IMR-90 (cell line): ENCODE data around the gene CDC5L. TPM values are rescaled to one million over a fixed set of nuclear protein-coding genes. Genes with fewer than 3 reads are reported as not detected.
A peak's percentile ranks its signal among the peaks of the same experiment; 100 is the strongest.

ENCODE experiments used
- ATAC-seq: fragments of 200-7000 bp; cut with Tn5 transposase; 2 replicates; pipeline ENCODE4 v1.9.1; 2020; ENCODE audit warnings: low read depth, mild to moderate bottlenecking, moderate library complexity
- BruUV-seq: library from RNA; stranded (reverse); fragments of 400-500 nt; replicated peaks from 2 replicates; lab custom pipeline; 2021; lab: Mats Ljungman, UMichigan
- CTCF ChIA-PET: fragments of 300-600 bp; formaldehyde crosslinking; extraction: SDS; loops from one replicate; lab custom pipeline; 2021; ENCODE audit warnings: antibody characterized with exemption; lab: Yijun Ruan, JAX
- POLR2A ChIA-PET: fragments of 300-600 bp; sonication (Branson Sonifier 250); formaldehyde crosslinking; loops from one replicate; lab custom pipeline; 2022; ENCODE audit warnings: antibody characterized with exemption; ENCODE audit not compliant: unreplicated experiment; lab: Charles Lee
- DNase-seq: peaks from one replicate; pipeline ENCODE4 v3.0.0; 2013
- H2AFZ ChIP-seq: replicated peaks from 2 replicates; pipeline ENCODE3; 2013; ENCODE audit warnings: low read length, mild to moderate bottlenecking; ENCODE audit not compliant: poor library complexity
- H2AK5ac ChIP-seq: 2 replicates; pipeline ENCODE4 v1.6.1; 2013; ENCODE audit warnings: low read depth, low read length, inconsistent platforms
- H2AK9ac ChIP-seq: replicated peaks from 2 replicates; pipeline ENCODE3; 2013; ENCODE audit warnings: mild to moderate bottlenecking, low read depth, low read length, moderate library complexity; ENCODE audit not compliant: poor library complexity
- H2BK120ac ChIP-seq: 2 replicates; pipeline ENCODE4 v1.6.1; 2013; ENCODE audit warnings: low read depth, low read length, inconsistent platforms
- H2BK15ac ChIP-seq: 3 replicates; pipeline ENCODE4 v1.6.1; 2013; ENCODE audit warnings: low read depth, low read length, inconsistent platforms
- H2BK20ac ChIP-seq: 2 replicates; pipeline ENCODE4 v1.6.1; 2013; ENCODE audit warnings: low read depth, mild to moderate bottlenecking, inconsistent platforms, low read length, moderate library complexity
- H2BK5ac ChIP-seq: 2 replicates; pipeline ENCODE4 v1.6.1; 2013; ENCODE audit warnings: mild to moderate bottlenecking, low read depth, low read length, inconsistent platforms; ENCODE audit not compliant: poor library complexity, severe bottlenecking
- H3K14ac ChIP-seq: replicated peaks from 2 replicates; pipeline ENCODE4 v1.6.1; 2013; ENCODE audit warnings: low read depth, low read length, inconsistent platforms
- H3K18ac ChIP-seq: 2 replicates; pipeline ENCODE4 v1.6.1; 2013; ENCODE audit warnings: low read depth, low read length, control low read depth
- H3K23ac ChIP-seq: 2 replicates; pipeline ENCODE4 v1.6.1; 2013; ENCODE audit warnings: low read depth, low read length, inconsistent platforms
- H3K27ac ChIP-seq: 2 replicates; pipeline ENCODE4 v1.5.1; 2013; ENCODE audit warnings: mild to moderate bottlenecking, control low read depth, low read length; ENCODE audit not compliant: insufficient read depth
- H3K27me3 ChIP-seq: 2 replicates; pipeline ENCODE4 v1.6.1; 2013; ENCODE audit warnings: low read length; ENCODE audit not compliant: control insufficient read depth, insufficient read depth
- H3K36me3 ChIP-seq: 2 replicates; pipeline ENCODE4 v1.6.1; 2013; ENCODE audit warnings: low read length, mixed read lengths; ENCODE audit not compliant: control insufficient read depth, insufficient read depth
- H3K4ac ChIP-seq: 2 replicates; pipeline ENCODE4 v1.6.1; 2013; ENCODE audit warnings: low read depth, low read length, inconsistent platforms
- H3K4me1 ChIP-seq: 2 replicates; pipeline ENCODE4 v1.6.1; 2013; ENCODE audit warnings: low read length, mixed read lengths; ENCODE audit not compliant: control insufficient read depth, insufficient read depth
- H3K4me2 ChIP-seq: 2 replicates; pipeline ENCODE4 v1.6.1; 2013; ENCODE audit warnings: low read depth, mild to moderate bottlenecking, control low read depth, low read length, moderate library complexity
- H3K4me3 ChIP-seq: 2 replicates; pipeline ENCODE4 v1.5.1; 2013; ENCODE audit warnings: low read depth, mild to moderate bottlenecking, control low read depth, low read length, moderate library complexity; ENCODE audit not compliant: insufficient read depth
- H3K56ac ChIP-seq: 2 replicates; pipeline ENCODE4 v1.6.1; 2013; ENCODE audit warnings: low read length, inconsistent platforms; ENCODE audit not compliant: insufficient read depth; ENCODE audit errors: extremely low read depth
- H3K79me1 ChIP-seq, 2 experiments: 2 replicates each; pipeline ENCODE4 v1.6.1; 2013; ENCODE audit warnings: low read length in 2 of 2, inconsistent platforms in 1 of 2, low read depth in 1 of 2
- H3K9ac ChIP-seq: 2 replicates; pipeline ENCODE4 v1.6.1; 2013; ENCODE audit warnings: low read depth, low read length, control low read depth
- H3K9me1 ChIP-seq: 2 replicates; pipeline ENCODE4 v1.6.1; 2013; ENCODE audit warnings: low read length, inconsistent platforms; ENCODE audit not compliant: insufficient read depth
- H3K9me3 ChIP-seq: 2 replicates; pipeline ENCODE4 v1.6.1; 2013; ENCODE audit warnings: low read length; ENCODE audit not compliant: control insufficient read depth, insufficient read depth
- H4K20me1 ChIP-seq: 2 replicates; pipeline ENCODE4 v1.6.1; 2013; ENCODE audit warnings: low read length, inconsistent platforms; ENCODE audit not compliant: insufficient read depth
- H4K5ac ChIP-seq: 2 replicates; pipeline ENCODE4 v1.6.1; 2013; ENCODE audit warnings: mild to moderate bottlenecking, low read depth, low read length, control low read depth
- H4K8ac ChIP-seq, 2 experiments: 2 replicates each; pipeline ENCODE4 v1.6.1; 2013; ENCODE audit warnings: low read depth in 2 of 2, low read length in 2 of 2, control low read depth in 1 of 2, inconsistent platforms in 1 of 2
- H4K91ac ChIP-seq: 2 replicates; pipeline ENCODE4 v1.6.1; 2013; ENCODE audit warnings: low read depth, low read length, inconsistent platforms; ENCODE audit not compliant: insufficient read depth
- BHLHE40 ChIP-seq: fragments of 150-350 bp; IDR thresholded peaks from 2 replicates; pipeline ENCODE4 v1.6.1; 2016; ENCODE audit warnings: mild to moderate bottlenecking, low read depth, low read length
- CEBPB ChIP-seq: IDR thresholded peaks from 2 replicates; pipeline ENCODE4 v1.6.1; 2012; ENCODE audit warnings: low read depth, low read length, improper control_type of control experiment
- CHD1 ChIP-seq: IDR thresholded peaks from 2 replicates; pipeline ENCODE4 v1.6.1; 2012; ENCODE audit warnings: low read depth, low read length, improper control_type of control experiment
- FOS ChIP-seq: fragments of 150-350 bp; IDR thresholded peaks from 2 replicates; pipeline ENCODE4 v1.6.1; 2016; ENCODE audit warnings: low read depth, low read length
- MAFK ChIP-seq: IDR thresholded peaks from 2 replicates; pipeline ENCODE4 v1.6.1; 2012; ENCODE audit warnings: low read depth, low read length, improper control_type of control experiment
- MAZ ChIP-seq: IDR thresholded peaks from 2 replicates; pipeline ENCODE4 v1.6.1; 2012; ENCODE audit warnings: low read depth, mild to moderate bottlenecking, low read length, improper control_type of control experiment, moderate library complexity, borderline replicate concordance
- MXI1 ChIP-seq: IDR thresholded peaks from 2 replicates; pipeline ENCODE4 v1.6.1; 2012; ENCODE audit warnings: low read depth, mild to moderate bottlenecking, low read length, moderate library complexity, borderline replicate concordance
- NFE2L2 ChIP-seq: fragments of 150-350 bp; IDR thresholded peaks from 2 replicates; pipeline ENCODE4 v1.6.1; 2016; ENCODE audit warnings: low read depth, mild to moderate bottlenecking, low read length
- POLR2A ChIP-seq: IDR thresholded peaks from 2 replicates; pipeline ENCODE4 v1.6.1; 2012; ENCODE audit warnings: mild to moderate bottlenecking, low read depth, low read length
- RAD21 ChIP-seq: IDR thresholded peaks from 2 replicates; pipeline ENCODE4 v1.6.1; 2012; ENCODE audit warnings: low read length, improper control_type of control experiment
- RCOR1 ChIP-seq: IDR thresholded peaks from 2 replicates; pipeline ENCODE4 v1.6.1; 2012; ENCODE audit warnings: mild to moderate bottlenecking, low read length, improper control_type of control experiment; ENCODE audit not compliant: insufficient replicate concordance
- RFX5 ChIP-seq: IDR thresholded peaks from 2 replicates; pipeline ENCODE4 v1.8.0; 2012; ENCODE audit warnings: low read depth, mild to moderate bottlenecking, low read length, moderate library complexity
- SMC3 ChIP-seq: fragments of 150-350 bp; IDR thresholded peaks from 2 replicates; pipeline ENCODE4 v1.6.1; 2016; ENCODE audit warnings: low read depth, mild to moderate bottlenecking, antibody characterized with exemption, low read length, moderate library complexity
- USF2 ChIP-seq: fragments of 150-350 bp; IDR thresholded peaks from 2 replicates; pipeline ENCODE4 v1.6.1; 2017; ENCODE audit warnings: mild to moderate bottlenecking, antibody characterized with exemption, low read length, low read depth
- WGBS, 2 experiments: methylation state at CpG; one replicate each; pipeline versions ENCODE4 v1.1.5 to v1.1.7; 2013; ENCODE audit warnings: missing lambda C conversion rate in 2 of 2; ENCODE audit not compliant: insufficient read length in 1 of 2; ENCODE audit errors: extremely low coverage in 2 of 2; 5-methylcytosine and 5-hydroxymethylcytosine counted together
- dilution Hi-C: fragments of 300-500 bp; cut with HindIII; formaldehyde crosslinking; loops from one replicate; pipeline ENCODE4 v1.14.3; 2018; ENCODE audit warnings: low sequenced_read_pairs; ENCODE audit not compliant: unreplicated experiment
- in situ Hi-C: fragments of 300-500 bp; cut with MboI; formaldehyde crosslinking; loops from 3 replicates; pipeline ENCODE4 v1.14.3; 2019; ENCODE audit warnings: low sequenced_read_pairs, inconsistent platforms, mixed read lengths
- intact Hi-C: fragments of 100-400 bp; cut with micrococcal nuclease; formaldehyde crosslinking; loops from 2 replicates; pipeline ENCODE4 v1.10.0; 2022
- polyA plus RNA-seq, 3 experiments: library from polyadenylated mRNA; depleted of rRNA; stranded (reverse); fragments of >200 nt; gene quantifications; 2 replicates each; pipeline ENCODE4 v1.2.3, GENCODE V29; 2012; ENCODE audit warnings: low replicate concordance in 1 of 3
- total RNA-seq: library from RNA; depleted of rRNA; stranded (reverse); fragments of >200 nt; gene quantifications from 2 replicates; pipeline ENCODE4 v1.2.3, GENCODE V29; 2012
- TF ChIP-seq, protein P1 (sequence below): conservative IDR thresholded peaks from 2 replicates; pipeline ENCODE4 v1.5.1; 2012; ENCODE audit warnings: mild to moderate bottlenecking, low read depth, low read length, improper control_type of control experiment
- TF ChIP-seq, protein P2 (sequence below): fragments of 150-350 bp; IDR thresholded peaks from 2 replicates; pipeline ENCODE4 v1.6.1; 2016; ENCODE audit warnings: low read depth, mild to moderate bottlenecking, low read length, moderate library complexity, borderline replicate concordance

Gene CDC5L
- total and polyA plus RNA-seq, 2 of the 4 experiments (the other 2 are of a cell fraction), result 9.9 to 17.7 TPM

GRCh38 chr6:44476849-44477248, 89.3 kb downstream of the CDC5L start:
- no peak overlapping the region for H2BK20ac ChIP-seq
- H3K4ac ChIP-seq, result no peak overlapping the region
- TF ChIP-seq, protein P1, sequence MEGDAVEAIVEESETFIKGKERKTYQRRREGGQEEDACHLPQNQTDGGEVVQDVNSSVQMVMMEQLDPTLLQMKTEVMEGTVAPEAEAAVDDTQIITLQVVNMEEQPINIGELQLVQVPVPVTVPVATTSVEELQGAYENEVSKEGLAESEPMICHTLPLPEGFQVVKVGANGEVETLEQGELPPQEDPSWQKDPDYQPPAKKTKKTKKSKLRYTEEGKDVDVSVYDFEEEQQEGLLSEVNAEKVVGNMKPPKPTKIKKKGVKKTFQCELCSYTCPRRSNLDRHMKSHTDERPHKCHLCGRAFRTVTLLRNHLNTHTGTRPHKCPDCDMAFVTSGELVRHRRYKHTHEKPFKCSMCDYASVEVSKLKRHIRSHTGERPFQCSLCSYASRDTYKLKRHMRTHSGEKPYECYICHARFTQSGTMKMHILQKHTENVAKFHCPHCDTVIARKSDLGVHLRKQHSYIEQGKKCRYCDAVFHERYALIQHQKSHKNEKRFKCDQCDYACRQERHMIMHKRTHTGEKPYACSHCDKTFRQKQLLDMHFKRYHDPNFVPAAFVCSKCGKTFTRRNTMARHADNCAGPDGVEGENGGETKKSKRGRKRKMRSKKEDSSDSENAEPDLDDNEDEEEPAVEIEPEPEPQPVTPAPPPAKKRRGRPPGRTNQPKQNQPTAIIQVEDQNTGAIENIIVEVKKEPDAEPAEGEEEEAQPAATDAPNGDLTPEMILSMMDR, result no peak
- TF ChIP-seq CHD1 (no peak), BHLHE40 (no peak), CEBPB (no peak), SMC3 (no peak), POLR2A (no peak), MAFK (no peak), USF2 (no peak), MAZ (no peak), FOS (no peak), MXI1 (no peak), RCOR1 (no peak), RFX5 (no peak), RAD21 (no peak), NFE2L2 (no peak)
- TF ChIP-seq, protein P2, sequence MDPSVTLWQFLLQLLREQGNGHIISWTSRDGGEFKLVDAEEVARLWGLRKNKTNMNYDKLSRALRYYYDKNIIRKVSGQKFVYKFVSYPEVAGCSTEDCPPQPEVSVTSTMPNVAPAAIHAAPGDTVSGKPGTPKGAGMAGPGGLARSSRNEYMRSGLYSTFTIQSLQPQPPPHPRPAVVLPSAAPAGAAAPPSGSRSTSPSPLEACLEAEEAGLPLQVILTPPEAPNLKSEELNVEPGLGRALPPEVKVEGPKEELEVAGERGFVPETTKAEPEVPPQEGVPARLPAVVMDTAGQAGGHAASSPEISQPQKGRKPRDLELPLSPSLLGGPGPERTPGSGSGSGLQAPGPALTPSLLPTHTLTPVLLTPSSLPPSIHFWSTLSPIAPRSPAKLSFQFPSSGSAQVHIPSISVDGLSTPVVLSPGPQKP, result no peak
- no peak overlapping the region for H3K4me2 ChIP-seq
- H3K4me1 ChIP-seq, result peaks cover 2% of the 10 kb centered on the region; the same call in 1 of the 2 replicates
- no peak overlapping the region for H3K18ac ChIP-seq
- no peak overlapping the region for H4K5ac ChIP-seq
- no peak overlapping the region for H2BK120ac ChIP-seq
- peaks cover 45% of the 10 kb centered on the region for H3K27me3 ChIP-seq
- no peaks in the 10 kb centered on the region for H3K36me3 ChIP-seq
- ATAC-seq (no peak), DNase-seq (no peak)
- no peak overlapping the region for H3K56ac ChIP-seq
- no peaks in the 10 kb centered on the region for H4K20me1 ChIP-seq
- no peak overlapping the region for H4K91ac ChIP-seq
- no peaks in the 10 kb centered on the region for H3K9me1 ChIP-seq
- H3K27ac ChIP-seq, result no peak overlapping the region
- no peak overlapping the region for H4K8ac ChIP-seq
- dilution Hi-C loops, result no loop called here
- no peak overlapping the region for H3K23ac ChIP-seq
- ChIA-PET CTCF (interaction anchor here (1.6 to 1.7 kb wide), 3 partner anchors 136 to 176 kb away, joined by 6 to 10 read pairs (median 9); no protein-coding TSS in a partner anchor), POLR2A (no interaction called here)
- no peaks in the 10 kb centered on the region for H3K9me3 ChIP-seq
- no peak overlapping the region for H3K14ac ChIP-seq
- no peak overlapping the region for H2AFZ ChIP-seq
- H2AK9ac ChIP-seq, result no peak overlapping the region
- 93% methylated on average over 3 of the region's 10 CpGs; no CpG with 5 or more reads in 1 of the 2 experiments for WGBS, 2 experiments
- no peaks in the 10 kb centered on the region for H3K79me1 ChIP-seq
- H2AK5ac ChIP-seq, result 0 out of 2 replicates have a peak overlapping the region, but pooled peaks have one; percentile 37
- H2BK5ac ChIP-seq, result no peak overlapping the region
- no peak overlapping the region for H3K4me3 ChIP-seq
- H2BK15ac ChIP-seq, result no peak overlapping the region
- in situ Hi-C loops, result loop anchor here (10.0 to 25.0 kb wide), 2 partner anchors 168 to 1235 kb away; no protein-coding TSS in a partner anchor
- H3K9ac ChIP-seq, result no peak overlapping the region
- no TSS peak for BruUV-seq
- intact Hi-C loops, result loop anchor here (5.0 kb wide), 4 partner anchors 115 to 900 kb away; partner anchors contain the start of gene SUPT3H
